GM21576 (cell line): ENCODE measurements around the gene OR6T1.

ENCODE experiments used
- ATAC-seq: cut with Tn5 transposase; IDR thresholded peaks from one replicate; pipeline ENCODE4 v1.9.1; 2021; ENCODE audit warnings: mild to moderate bottlenecking, moderate library complexity; ENCODE audit not compliant: unreplicated experiment

The OR6T1 gene, protein sequence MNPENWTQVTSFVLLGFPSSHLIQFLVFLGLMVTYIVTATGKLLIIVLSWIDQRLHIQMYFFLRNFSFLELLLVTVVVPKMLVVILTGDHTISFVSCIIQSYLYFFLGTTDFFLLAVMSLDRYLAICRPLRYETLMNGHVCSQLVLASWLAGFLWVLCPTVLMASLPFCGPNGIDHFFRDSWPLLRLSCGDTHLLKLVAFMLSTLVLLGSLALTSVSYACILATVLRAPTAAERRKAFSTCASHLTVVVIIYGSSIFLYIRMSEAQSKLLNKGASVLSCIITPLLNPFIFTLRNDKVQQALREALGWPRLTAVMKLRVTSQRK

GRCh38 chr11:123943738-123944137 is at the start of gene OR6T1:
OR6T1 (minus strand) TSS chr11:123943838; CDS start chr11:123943838, 0 bp downstream.
- ATAC-seq: no peak

- ATAC-seq: no peak
Observed at GRCh38 chr11:123979311-123979710, 35.7 kb upstream of the OR6T1 start.

DNA sequence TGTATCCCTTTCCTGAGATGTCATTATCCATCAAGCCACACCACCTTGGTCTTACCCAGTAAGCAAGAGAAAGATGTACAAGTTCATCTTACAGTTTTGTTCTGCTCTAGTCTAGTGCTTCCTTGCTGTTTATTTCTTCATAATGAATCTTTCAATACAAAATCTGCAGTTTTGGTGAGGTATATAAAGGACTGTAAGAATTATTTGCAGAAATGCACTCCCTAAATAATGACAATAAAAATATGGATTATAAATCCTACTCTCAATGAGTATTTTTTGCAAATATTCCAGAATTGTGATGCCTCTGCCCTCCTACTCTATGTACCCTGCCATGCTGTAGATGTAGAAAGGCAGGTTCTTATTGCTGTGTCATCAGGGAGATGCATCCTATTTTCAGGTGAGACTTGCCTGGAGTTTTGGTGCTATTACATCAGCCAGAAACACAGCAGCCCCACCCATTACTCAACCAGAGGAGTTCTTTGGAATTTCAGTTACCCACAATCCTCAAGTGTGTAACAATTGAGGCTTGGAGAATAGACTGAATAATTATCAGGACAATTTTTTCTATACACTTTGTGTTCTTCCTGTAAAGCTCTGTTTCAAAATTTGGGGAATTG is 34.2 kb upstream of the OR6T1 start, which contains the start of gene OR10S1:
OR10S1 (minus strand) TSS at position 51 of the 617 bp plus-strand sequence. CDS start 117 bp downstream, outside the sequence.
- no peak for ATAC-seq

DNA sequence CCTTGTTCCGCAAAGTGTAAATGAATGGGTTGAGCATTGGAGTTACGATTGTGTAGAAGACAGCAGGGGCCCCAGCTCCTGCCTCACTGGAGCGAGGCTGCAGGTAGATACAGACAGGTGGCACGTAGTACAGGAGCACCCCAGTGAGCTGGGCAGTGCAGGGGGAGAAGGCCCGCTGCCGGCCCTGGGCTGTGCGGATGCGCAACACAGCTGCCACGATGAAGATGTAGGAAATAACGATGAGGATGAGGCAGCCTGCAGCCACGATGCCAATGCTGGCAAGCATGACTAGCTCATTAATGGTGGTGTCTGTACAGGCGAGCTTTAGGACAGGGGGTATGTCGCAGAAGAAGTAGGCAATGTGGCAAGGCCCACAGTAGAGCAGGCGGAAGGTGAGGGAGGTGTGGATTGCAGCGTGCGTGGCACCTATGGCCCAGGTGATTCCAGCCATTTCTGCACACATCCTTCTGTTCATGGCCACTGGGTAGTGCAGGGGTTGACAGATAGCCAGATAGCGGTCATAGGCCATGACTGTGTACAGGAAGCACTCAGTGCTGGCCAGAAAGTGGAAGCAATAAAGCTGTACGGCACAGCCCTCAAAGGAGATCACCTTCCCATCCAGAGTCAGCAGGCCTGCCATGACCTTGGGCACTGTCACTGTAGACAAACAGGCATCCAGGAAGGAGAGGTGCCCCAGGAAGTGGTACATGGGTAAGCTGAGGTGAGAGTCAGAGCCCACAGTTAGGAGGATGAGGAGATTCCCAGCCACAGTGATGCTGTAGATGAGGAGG is 33.3 kb upstream of the OR6T1 start:
- ATAC-seq: no peak

DNA sequence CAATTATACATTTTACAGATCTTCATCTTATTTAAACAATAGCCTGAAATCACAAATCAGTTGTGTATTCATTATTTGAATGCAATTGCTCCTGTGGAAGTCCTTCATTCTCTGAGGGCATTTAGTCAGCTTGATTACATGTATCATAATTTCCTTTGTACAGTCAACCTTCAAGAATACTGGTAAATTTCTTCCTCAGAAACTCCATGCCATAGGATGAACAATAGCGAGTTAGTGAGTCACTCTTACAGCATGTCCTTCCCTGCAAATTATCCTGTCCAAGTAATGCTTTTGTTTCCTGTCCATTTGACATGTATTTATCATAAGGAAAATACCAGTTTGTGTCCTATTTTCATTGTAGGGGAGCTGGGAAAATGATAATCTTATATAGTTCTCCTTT is 30.2 kb upstream of the OR6T1 start:
- ATAC-seq: no peak

- ATAC-seq: no peak
Observed at GRCh38 chr11:123956752-123957151, 13.1 kb upstream of the OR6T1 start.

- no peak for ATAC-seq
Observed at GRCh38 chr11:123945132-123945531, 1.5 kb upstream of the OR6T1 start.

DNA sequence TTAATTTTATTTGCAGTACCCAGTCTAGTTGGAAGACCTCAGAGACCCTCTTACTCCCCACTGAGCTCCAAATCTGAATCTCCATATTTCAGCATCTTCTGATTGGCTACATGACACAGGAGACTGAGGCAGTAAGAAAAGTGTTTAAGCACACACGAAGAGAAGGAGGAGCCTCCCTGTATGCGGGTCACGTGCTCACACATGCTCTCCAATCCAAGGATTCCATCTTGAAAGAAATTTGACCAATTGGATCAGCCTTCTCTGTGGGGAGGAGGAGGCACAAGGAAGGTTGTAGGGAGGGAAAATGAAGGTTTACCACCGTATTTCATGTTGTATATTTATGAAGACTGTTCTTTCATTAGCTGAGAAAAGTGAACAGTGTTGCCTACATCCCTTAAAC is 1.2 kb downstream of the OR6T1 start:
- no peak for ATAC-seq

- no peak for ATAC-seq
Observed at GRCh38 chr11:123939317-123939716, 4.3 kb downstream of the OR6T1 start, which contains the start of gene OR4D5. OR4D5 (plus strand) TSS chr11:123939617; CDS start chr11:123939617, 0 bp downstream.

GRCh38 chr11:123924027-123924426 is 19.6 kb downstream of the OR6T1 start:
- ATAC-seq: peak; percentile 56

- ATAC-seq: no peak
Observed at GRCh38 chr11:123920943-123921342, 22.7 kb downstream of the OR6T1 start.

- ATAC-seq: no peak
Observed at GRCh38 chr11:123905826-123906225, 37.8 kb downstream of the OR6T1 start.

DNA sequence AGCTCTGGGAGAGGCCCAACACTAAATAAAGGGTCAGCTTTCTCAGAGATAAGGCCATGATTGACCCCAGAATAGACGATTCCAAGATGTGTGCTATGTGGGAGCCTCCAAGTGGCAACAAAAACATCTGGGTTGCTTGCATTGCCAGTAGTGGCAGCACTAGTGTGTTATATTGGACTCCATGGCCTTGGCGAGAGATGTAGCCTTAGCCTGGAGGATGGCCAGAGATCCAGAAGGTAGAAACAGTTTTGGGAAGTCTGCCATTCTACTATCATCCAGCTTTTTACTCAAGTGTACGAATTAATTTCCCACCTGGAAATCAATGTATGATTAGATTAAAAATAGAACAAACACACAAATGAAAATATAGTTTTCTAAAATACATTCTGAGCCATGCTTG is 38.7 kb downstream of the OR6T1 start:
- no peak for ATAC-seq

- peak; percentile 94 for ATAC-seq
Observed at GRCh38 chr11:123903932-123904331, 39.7 kb downstream of the OR6T1 start.

- no peak for ATAC-seq
Observed at GRCh38 chr11:123901867-123902266, 41.8 kb downstream of the OR6T1 start, which contains the start of gene OR8D4. OR8D4 (plus strand) TSS chr11:123902167; CDS start chr11:123906432, 4,265 bp downstream.

GRCh38 chr11:123899792-123900191 is 43.8 kb downstream of the OR6T1 start:
- ATAC-seq: no peak
